ENCODE measurements around the gene PODNL1. TPM values are rescaled to one million over a fixed set of nuclear protein-coding genes. Genes with fewer than 3 reads are reported as not detected.
A peak's percentile ranks its signal among the peaks of the same experiment; 100 is the strongest.

PODNL1 gene, protein sequence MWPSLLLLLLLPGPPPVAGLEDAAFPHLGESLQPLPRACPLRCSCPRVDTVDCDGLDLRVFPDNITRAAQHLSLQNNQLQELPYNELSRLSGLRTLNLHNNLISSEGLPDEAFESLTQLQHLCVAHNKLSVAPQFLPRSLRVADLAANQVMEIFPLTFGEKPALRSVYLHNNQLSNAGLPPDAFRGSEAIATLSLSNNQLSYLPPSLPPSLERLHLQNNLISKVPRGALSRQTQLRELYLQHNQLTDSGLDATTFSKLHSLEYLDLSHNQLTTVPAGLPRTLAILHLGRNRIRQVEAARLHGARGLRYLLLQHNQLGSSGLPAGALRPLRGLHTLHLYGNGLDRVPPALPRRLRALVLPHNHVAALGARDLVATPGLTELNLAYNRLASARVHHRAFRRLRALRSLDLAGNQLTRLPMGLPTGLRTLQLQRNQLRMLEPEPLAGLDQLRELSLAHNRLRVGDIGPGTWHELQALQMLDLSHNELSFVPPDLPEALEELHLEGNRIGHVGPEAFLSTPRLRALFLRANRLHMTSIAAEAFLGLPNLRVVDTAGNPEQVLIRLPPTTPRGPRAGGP
- total RNA-seq = 1 to 10 TPM; 1.7 to 3.4 (median 2.9) TPM
- long read RNA-seq, donor 1, partial matches to known transcripts = 1 of 1 reads
- long read RNA-seq, donor 1, other reads (novel, unspliced or antisense) = 0 of 1 reads
- long read RNA-seq, donor 2, partial matches to known transcripts = 0 of 1 reads
- long read RNA-seq, donor 2, other reads (novel, unspliced or antisense) = 0 of 1 reads

DNA sequence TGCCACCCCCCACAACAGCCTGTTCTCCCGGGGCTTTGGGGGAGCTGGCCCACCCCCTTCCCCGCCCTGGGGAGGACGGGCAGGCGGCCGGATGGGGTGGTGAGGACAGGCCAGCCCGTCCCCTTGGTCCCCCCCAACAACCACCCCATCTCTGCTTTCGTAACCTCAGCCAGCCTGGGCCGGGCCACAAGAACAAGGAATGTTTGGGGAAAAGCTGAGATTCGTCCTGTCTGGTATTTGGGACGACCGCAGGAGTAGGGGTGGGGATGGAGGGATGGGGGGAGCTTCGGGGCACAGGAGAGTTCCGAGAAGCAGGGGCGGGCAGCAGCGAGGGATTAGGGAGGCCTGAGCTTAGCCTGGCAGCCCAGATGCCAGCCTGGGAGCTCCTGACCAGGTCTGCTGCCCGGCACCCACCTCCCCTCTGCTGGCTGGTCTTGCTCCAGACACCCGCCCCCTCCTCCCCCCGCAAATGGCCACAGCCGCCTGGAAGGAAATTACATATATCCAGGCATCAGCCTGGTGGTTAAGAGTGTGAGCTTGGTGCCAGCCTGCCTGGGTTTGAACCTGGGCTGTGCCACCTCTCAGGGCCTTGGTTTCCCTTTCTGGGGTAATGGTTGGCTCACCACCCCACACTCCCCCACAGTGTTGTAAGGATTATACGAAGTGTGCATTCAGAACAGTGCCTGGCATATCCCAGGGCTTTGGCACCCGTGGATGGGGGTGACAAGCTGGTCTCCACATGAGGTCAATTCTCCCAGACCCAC lies at the start of gene PODNL1:
Gene PODNL1 (minus strand): TSS at position 117 of the 764 bp plus-strand sequence. CDS start 236 bp downstream, outside the sequence.
- DNase-seq = no peak
- Histone ChIP-seq H3K9me3 (no peaks in the 10 kb centered on the region), H3K4me3 (no peak within 1 kb of the TSS), H3K4me1 (ENCODE audit: low read depth) (peaks cover 4% of the 10 kb centered on the region), H3K36me3 (ENCODE audit: low read depth) (no peaks in the 10 kb centered on the region)
- intact Hi-C loops (cut with DNase I, micrococcal nuclease) = no loop called here
- ATAC-seq = peak; percentile 19
- TF ChIP-seq, protein P1, sequence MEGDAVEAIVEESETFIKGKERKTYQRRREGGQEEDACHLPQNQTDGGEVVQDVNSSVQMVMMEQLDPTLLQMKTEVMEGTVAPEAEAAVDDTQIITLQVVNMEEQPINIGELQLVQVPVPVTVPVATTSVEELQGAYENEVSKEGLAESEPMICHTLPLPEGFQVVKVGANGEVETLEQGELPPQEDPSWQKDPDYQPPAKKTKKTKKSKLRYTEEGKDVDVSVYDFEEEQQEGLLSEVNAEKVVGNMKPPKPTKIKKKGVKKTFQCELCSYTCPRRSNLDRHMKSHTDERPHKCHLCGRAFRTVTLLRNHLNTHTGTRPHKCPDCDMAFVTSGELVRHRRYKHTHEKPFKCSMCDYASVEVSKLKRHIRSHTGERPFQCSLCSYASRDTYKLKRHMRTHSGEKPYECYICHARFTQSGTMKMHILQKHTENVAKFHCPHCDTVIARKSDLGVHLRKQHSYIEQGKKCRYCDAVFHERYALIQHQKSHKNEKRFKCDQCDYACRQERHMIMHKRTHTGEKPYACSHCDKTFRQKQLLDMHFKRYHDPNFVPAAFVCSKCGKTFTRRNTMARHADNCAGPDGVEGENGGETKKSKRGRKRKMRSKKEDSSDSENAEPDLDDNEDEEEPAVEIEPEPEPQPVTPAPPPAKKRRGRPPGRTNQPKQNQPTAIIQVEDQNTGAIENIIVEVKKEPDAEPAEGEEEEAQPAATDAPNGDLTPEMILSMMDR (IDR thresholded peaks at IDR 0.05) = no peak

GRCh38 chr19:13987101-13987890 lies 49.1 kb upstream of the PODNL1 start:
- Histone ChIP-seq H3K4me1 (ENCODE audit: low read depth) (peaks cover 2% of the 10 kb centered on the region), H3K9me3 (no peaks in the 10 kb centered on the region), H3K36me3 (ENCODE audit: low read depth) (no peaks in the 10 kb centered on the region), H3K4me3 (no peak overlapping the region)
- intact Hi-C loops (cut with DNase I, micrococcal nuclease) = no loop called here
- ATAC-seq = no peak
- no peak for DNase-seq
- TF ChIP-seq, protein P1 (IDR thresholded peaks at IDR 0.05) = no peak

DNA sequence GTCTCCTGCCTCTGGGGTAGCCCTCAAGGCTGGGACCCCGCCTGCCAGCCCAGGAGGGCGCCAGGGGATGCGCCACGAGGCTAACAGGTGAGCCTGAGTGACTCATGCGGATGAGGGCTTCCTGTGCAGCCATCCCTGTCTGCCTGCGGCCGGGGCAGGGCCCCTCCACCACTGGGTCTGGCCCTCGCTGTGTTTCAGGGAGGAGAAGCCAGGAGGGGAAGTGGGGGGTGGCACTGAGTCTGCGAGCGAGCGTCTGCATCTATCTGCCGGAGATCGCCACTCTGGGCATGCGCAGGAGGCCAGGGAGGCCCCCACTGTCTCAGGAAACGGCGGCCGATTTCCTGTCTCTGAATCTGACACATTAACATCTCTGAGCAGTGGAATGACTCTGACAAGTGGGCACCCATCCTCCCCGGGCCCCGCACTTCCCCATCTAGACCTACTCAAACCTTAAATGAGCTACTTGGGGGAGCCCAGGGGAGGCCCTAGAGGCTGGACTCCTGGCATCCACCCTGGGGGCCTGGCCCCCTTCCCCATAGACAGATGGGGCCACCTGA lies 48.2 kb upstream of the PODNL1 start:
- intact Hi-C loops (cut with DNase I, micrococcal nuclease) = no loop called here
- peak; percentile 84 to 96 (median 88) for DNase-seq
- Histone ChIP-seq H3K36me3 (ENCODE audit: low read depth) (no peaks in the 10 kb centered on the region), H3K4me1 (ENCODE audit: low read depth) (peaks cover 2% of the 10 kb centered on the region), H3K4me3 (no peak overlapping the region), H3K9me3 (no peaks in the 10 kb centered on the region)
- peak; percentile 83 for ATAC-seq
- TF ChIP-seq, protein P1 (IDR thresholded peaks at IDR 0.05) = no peak

DNA sequence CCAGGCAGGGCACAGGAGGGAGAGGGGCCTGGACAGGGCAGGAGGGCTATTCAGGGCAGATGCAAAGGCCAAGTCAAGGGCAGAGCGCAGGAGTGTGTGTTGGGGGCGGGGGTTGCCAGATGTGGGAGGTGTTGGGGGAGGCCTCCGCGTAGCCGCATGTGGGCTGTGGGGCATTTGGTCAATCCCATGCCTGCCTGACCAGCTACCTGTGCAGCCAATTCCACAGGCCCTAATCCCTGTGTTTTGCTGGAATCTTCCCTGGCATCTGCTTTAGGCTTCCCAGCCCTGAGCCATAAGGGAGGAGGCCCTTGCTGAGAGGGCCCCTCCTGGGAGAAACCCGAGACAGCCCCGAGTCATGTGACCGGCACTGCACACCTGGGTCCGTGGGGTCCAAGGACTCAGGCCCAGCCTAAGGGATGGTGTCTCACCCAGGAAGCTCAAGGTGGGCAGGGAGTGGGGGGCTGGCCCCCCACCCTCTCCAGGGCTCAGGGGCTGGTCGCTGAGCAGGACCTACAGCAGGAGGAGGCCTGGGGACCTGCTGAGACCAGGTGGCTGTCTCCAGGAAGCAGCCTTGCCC lies 47.6 kb upstream of the PODNL1 start:
- ATAC-seq (peak; percentile 15), DNase-seq (no peak)
- Histone ChIP-seq H3K36me3 (ENCODE audit: low read depth) (no peaks in the 10 kb centered on the region), H3K9me3 (no peaks in the 10 kb centered on the region), H3K4me3 (no peak overlapping the region), H3K4me1 (ENCODE audit: low read depth) (peaks cover 2% of the 10 kb centered on the region)
- TF ChIP-seq, protein P1 (IDR thresholded peaks at IDR 0.05) = no peak
- intact Hi-C loops (cut with DNase I, micrococcal nuclease) = no loop called here
